ACHN (cell line): Measurements from ENCODE around the gene ZBTB4.
A peak's percentile ranks its signal among the peaks of the same experiment; 100 is the strongest.
"Not testable (repeated sequence)": the region's sequence is repeated elsewhere in the genome, so short reads cannot be mapped to it uniquely, and the experiment has no call there.

ENCODE experiments used
- DNase-seq: peaks from one replicate; pipeline ENCODE4 v3.0.0-alpha.2; 2015
- in situ Hi-C: cut with HindIII; loops from 2 replicates; pipeline ENCODE4 v1.10.0; 2017; ENCODE audit warnings: low sequenced_read_pairs, low pct_ligation_motif_present, low pct_unique_long_range_greater_than_20kb

ZBTB4 gene

DNA sequence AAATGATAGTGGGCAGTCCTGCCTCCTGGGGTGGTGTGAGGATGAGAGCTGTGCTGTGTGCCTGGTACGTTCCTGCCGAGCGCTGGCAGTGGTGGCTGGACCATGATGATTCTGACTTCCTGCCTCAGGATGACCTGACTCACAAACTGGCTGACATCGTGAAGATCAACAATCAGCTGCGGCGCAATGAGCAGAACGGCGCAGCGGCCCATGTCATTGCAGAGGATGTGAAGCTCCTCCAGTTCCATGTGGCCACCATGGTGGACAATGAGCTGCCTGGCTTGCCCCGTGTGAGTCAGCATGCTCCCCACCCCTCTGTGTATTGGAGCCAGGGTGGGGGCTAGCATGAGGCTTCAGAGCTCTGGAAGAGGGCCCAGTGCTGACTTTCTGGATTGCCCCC, 17.8 kb upstream of the ZBTB4 start:
- in situ Hi-C loops, result no loop called here
- DNase-seq, result no peak

GRCh38 chr17:7496470-7497183, 17.2 kb upstream of the ZBTB4 start:
- no peak for DNase-seq
- in situ Hi-C loops, result no loop called here

GRCh38 chr17:7495906-7496434, 16.5 kb upstream of the ZBTB4 start:
- in situ Hi-C loops, result no loop called here
- no peak for DNase-seq

GRCh38 chr17:7493941-7494340, 14.5 kb upstream of the ZBTB4 start:
- no peak for DNase-seq
- in situ Hi-C loops, result no loop called here

DNA sequence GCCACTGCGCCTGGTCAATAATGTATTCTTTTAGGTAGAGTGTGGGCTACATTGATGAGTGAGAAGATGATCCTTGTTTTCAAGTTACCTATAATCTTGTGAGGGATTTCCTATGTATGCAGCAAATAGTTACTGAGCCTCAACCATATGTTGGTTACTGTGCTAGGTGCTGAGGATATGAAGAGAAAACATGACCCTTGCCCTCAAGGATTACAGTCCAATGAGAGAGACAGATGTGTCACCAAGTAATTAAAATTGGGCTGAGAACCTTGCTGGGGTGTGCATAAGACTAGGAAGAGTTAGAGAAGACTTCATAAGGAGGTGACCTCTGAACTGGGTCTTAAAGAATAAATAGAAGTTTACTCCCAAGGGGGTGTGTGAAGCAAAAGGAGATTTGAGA, 12.2 kb upstream of the ZBTB4 start:
- in situ Hi-C loops, result no loop called here
- DNase-seq, result no peak

GRCh38 chr17:7490144-7490543, 10.7 kb upstream of the ZBTB4 start:
- in situ Hi-C loops, result no loop called here
- DNase-seq, result no peak

GRCh38 chr17:7486181-7486580, 6.8 kb upstream of the ZBTB4 start:
- DNase-seq, result no peak
- in situ Hi-C loops, result no loop called here

- no peak for DNase-seq
- in situ Hi-C loops, result no loop called here
Observed at GRCh38 chr17:7484919-7485377, 5.5 kb upstream of the ZBTB4 start.

DNA sequence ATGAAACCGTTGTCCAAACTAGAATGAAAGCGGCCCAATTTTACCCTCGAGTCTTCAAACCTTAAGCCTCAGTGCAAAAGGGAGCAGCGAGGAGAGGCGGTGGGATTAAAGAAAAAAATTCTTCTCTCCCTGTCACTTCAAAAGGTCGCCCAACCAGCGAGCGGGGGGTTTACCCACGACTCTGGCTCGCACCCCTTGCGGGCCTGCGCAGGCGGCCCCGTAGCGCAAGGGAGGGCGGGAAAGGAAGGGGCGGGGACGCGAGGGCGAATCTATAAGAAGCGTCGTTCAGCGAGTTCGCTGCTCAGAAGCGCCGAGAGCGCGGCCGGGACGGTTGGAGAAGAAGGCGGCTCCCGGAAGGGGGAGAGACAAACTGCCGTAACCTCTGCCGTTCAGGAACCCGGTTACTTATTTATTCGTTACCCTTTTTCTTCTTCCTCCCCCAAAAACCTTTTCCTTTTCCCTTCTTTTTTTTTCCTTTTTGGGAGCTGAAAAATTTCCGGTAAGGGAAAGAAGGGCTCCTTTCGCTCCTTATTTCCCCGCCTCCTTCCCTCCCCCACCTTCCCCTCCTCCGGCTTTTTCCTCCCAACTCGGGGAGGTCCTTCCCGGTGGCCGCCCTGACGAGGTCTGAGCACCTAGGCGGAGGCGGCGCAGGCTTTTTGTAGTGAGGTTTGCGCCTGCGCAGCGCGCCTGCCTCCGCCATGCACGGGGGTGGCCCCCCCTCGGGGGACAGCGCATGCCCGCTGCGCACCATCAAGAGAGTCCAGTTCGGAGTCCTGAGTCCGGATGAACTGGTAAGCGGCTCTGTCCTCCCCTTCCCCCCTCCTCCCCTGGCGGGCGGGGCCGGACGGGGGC, 4.9 kb upstream of the ZBTB4 start, which contains the start of gene POLR2A:
TSS of gene POLR2A (plus strand) at position 300 of the 852 bp plus-strand sequence.
- peak; percentile 98 for DNase-seq
- in situ Hi-C loops, result no loop called here

- peak; percentile 92 for DNase-seq
- in situ Hi-C loops, result no loop called here
Observed at GRCh38 chr17:7483255-7484066, 4.0 kb upstream of the ZBTB4 start.

DNA sequence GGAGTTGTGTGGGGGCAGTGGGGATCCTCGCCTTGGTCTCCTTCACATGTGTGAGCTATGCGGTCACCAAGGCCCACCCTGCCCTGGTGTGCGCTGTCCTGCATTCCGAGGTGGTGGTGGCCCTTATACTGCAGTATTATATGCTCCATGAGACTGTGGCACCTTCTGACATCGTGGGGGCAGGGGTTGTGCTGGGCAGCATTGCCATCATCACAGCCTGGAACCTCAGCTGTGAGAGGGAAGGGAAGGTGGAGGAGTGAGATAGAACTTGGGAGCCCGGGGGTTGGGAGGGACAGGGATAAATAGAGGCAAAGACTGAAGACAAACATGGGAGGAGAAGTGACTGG, 3.3 kb upstream of the ZBTB4 start:
- DNase-seq, in situ Hi-C loops: not testable (repeated sequence)

GRCh38 chr17:7481842-7482741, 2.7 kb upstream of the ZBTB4 start:
- in situ Hi-C loops, DNase-seq: not testable (repeated sequence)

- DNase-seq, in situ Hi-C loops: not testable (repeated sequence)
Observed at GRCh38 chr17:7481275-7481674, 1.8 kb upstream of the ZBTB4 start, which contains the start of gene SLC35G6. SLC35G6 (plus strand) TSS chr17:7481446; CDS start chr17:7481517, 71 bp downstream.

- in situ Hi-C loops, result no loop called here
- no peak for DNase-seq
Observed at GRCh38 chr17:7480089-7480384, 606 bp upstream of the ZBTB4 start.

GRCh38 chr17:7478276-7479212, 887 bp downstream of the ZBTB4 start:
- in situ Hi-C loops, result no loop called here

GRCh38 chr17:7477392-7478275, 1.8 kb downstream of the ZBTB4 start:
- DNase-seq, result no peak
- in situ Hi-C loops, result no loop called here

More at GRCh38 chr17:7478276-7479212, 887 bp downstream of the ZBTB4 start:
- peak; percentile 37 for DNase-seq
